HCT116 (cell line): ENCODE results near the gene ABHD3.

ENCODE experiments used
- CBX3 ChIP-seq: IDR thresholded peaks from 2 replicates; pipeline ENCODE4 v1.6.1; 2012; ENCODE audit warnings: low read depth
- EZH2 ChIP-seq: fragments of 200-600 bp; sonication (generic); IDR thresholded peaks from 2 replicates; pipeline ENCODE4 v1.6.1; 2017; ENCODE audit warnings: antibody characterized with exemption, mixed run types
- JUND ChIP-seq: IDR thresholded peaks from 2 replicates; pipeline ENCODE4 v1.6.1; 2012
- POLR2A ChIP-seq: IDR thresholded peaks from 2 replicates; pipeline ENCODE4 v1.7.0; 2011; ENCODE audit warnings: borderline replicate concordance; ENCODE audit not compliant: insufficient read depth, insufficient read length; ENCODE audit errors: extremely low read depth
- POLR2AphosphoS5 ChIP-seq: IDR thresholded peaks from 2 replicates; pipeline ENCODE4 v1.6.1; 2011; ENCODE audit warnings: mild to moderate bottlenecking, low read depth, low read length, moderate library complexity
- RAD21 ChIP-seq: IDR thresholded peaks from 2 replicates; pipeline ENCODE4 v1.6.1; 2012; ENCODE audit warnings: low read depth, mild to moderate bottlenecking
- SP1 ChIP-seq: IDR thresholded peaks from 2 replicates; pipeline ENCODE4 v1.6.1; 2012; ENCODE audit warnings: low read depth
- TCF7L2 ChIP-seq: IDR thresholded peaks from 2 replicates; pipeline ENCODE4 v1.7.0; 2011; ENCODE audit warnings: borderline replicate concordance, inconsistent platforms; ENCODE audit not compliant: insufficient read depth, insufficient read length; ENCODE audit errors: extremely low read depth
- YY1 ChIP-seq: IDR thresholded peaks from 2 replicates; pipeline ENCODE4 v1.6.1; 2011; ENCODE audit warnings: low read length, low read depth, moderate library complexity, mild to moderate bottlenecking; ENCODE audit not compliant: insufficient replicate concordance; ENCODE audit errors: extremely low read depth
- ZFX ChIP-seq: fragments of 450-650 bp; IDR thresholded peaks from 2 replicates; pipeline ENCODE4 v1.6.1; 2017
- TF ChIP-seq, protein P1 (sequence below), 3 experiments: fragments of 200-600 bp in 1 of 3; sonication (generic) in 1 of 3; IDR thresholded peaks in 2 of 3; conservative IDR thresholded peaks in 1 of 3; 2 replicates each; pipeline ENCODE4 v1.5.1; 2012 to 2017; ENCODE audit warnings: low read depth in 2 of 3, low read length in 2 of 3, antibody characterized with exemption in 1 of 3, borderline replicate concordance in 1 of 3, control low read depth in 1 of 3, mild to moderate bottlenecking in 1 of 3, mixed read lengths in 1 of 3, mixed run types in 1 of 3, moderate library complexity in 1 of 3; ENCODE audit not compliant: insufficient read depth in 1 of 3
- TF ChIP-seq, protein P2 (sequence below): IDR thresholded peaks from 2 replicates; pipeline ENCODE4 v1.6.1; 2012; ENCODE audit warnings: low read depth
- TF ChIP-seq, protein P3 (sequence below): IDR thresholded peaks from 2 replicates; pipeline ENCODE4 v1.6.1; 2011; ENCODE audit warnings: mild to moderate bottlenecking, low read length, moderate library complexity; ENCODE audit not compliant: insufficient replicate concordance; ENCODE audit errors: extremely low read depth

DNA sequence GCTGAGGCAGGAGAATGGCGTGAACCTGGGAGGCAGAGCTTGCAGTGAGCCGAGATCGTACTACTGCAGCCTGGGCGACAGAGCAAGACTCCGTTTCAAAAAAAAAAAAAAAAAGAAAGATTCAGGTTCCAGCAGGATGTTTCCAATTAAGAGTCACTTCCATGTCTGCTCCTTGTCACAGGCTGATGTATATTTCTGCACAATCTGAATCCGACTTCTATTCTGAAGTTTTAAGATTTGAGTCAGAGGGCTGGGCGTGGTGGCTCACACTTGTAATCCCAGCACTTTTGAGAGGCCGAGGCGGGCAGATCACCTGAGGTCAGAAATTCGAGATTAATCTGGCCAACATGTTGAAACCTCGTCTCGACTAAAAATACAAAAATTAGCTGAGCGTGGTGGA is 67.8 kb downstream of the ABHD3 start:
- TF ChIP-seq SP1, result no peak
- no peak for TF ChIP-seq EZH2
- TF ChIP-seq, protein P1, sequence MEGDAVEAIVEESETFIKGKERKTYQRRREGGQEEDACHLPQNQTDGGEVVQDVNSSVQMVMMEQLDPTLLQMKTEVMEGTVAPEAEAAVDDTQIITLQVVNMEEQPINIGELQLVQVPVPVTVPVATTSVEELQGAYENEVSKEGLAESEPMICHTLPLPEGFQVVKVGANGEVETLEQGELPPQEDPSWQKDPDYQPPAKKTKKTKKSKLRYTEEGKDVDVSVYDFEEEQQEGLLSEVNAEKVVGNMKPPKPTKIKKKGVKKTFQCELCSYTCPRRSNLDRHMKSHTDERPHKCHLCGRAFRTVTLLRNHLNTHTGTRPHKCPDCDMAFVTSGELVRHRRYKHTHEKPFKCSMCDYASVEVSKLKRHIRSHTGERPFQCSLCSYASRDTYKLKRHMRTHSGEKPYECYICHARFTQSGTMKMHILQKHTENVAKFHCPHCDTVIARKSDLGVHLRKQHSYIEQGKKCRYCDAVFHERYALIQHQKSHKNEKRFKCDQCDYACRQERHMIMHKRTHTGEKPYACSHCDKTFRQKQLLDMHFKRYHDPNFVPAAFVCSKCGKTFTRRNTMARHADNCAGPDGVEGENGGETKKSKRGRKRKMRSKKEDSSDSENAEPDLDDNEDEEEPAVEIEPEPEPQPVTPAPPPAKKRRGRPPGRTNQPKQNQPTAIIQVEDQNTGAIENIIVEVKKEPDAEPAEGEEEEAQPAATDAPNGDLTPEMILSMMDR (IDR thresholded peaks at IDR 0.05 in 2 of 3, conservative IDR thresholded peaks at IDR 0.05 in 1 of 3; ENCODE audit: borderline replicate concordance in 1 of 3, insufficient read depth in 1 of 3, low read depth in 2 of 3, low read length in 2 of 3), result no peak
- no peak for TF ChIP-seq POLR2A
- TF ChIP-seq TCF7L2, result no peak
- TF ChIP-seq, protein P2, sequence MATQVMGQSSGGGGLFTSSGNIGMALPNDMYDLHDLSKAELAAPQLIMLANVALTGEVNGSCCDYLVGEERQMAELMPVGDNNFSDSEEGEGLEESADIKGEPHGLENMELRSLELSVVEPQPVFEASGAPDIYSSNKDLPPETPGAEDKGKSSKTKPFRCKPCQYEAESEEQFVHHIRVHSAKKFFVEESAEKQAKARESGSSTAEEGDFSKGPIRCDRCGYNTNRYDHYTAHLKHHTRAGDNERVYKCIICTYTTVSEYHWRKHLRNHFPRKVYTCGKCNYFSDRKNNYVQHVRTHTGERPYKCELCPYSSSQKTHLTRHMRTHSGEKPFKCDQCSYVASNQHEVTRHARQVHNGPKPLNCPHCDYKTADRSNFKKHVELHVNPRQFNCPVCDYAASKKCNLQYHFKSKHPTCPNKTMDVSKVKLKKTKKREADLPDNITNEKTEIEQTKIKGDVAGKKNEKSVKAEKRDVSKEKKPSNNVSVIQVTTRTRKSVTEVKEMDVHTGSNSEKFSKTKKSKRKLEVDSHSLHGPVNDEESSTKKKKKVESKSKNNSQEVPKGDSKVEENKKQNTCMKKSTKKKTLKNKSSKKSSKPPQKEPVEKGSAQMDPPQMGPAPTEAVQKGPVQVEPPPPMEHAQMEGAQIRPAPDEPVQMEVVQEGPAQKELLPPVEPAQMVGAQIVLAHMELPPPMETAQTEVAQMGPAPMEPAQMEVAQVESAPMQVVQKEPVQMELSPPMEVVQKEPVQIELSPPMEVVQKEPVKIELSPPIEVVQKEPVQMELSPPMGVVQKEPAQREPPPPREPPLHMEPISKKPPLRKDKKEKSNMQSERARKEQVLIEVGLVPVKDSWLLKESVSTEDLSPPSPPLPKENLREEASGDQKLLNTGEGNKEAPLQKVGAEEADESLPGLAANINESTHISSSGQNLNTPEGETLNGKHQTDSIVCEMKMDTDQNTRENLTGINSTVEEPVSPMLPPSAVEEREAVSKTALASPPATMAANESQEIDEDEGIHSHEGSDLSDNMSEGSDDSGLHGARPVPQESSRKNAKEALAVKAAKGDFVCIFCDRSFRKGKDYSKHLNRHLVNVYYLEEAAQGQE, result no peak
- no peak for TF ChIP-seq YY1
- no peak for TF ChIP-seq JUND
- no peak for TF ChIP-seq CBX3
- no peak for TF ChIP-seq RAD21
- no peak for TF ChIP-seq POLR2AphosphoS5
- TF ChIP-seq, protein P3, sequence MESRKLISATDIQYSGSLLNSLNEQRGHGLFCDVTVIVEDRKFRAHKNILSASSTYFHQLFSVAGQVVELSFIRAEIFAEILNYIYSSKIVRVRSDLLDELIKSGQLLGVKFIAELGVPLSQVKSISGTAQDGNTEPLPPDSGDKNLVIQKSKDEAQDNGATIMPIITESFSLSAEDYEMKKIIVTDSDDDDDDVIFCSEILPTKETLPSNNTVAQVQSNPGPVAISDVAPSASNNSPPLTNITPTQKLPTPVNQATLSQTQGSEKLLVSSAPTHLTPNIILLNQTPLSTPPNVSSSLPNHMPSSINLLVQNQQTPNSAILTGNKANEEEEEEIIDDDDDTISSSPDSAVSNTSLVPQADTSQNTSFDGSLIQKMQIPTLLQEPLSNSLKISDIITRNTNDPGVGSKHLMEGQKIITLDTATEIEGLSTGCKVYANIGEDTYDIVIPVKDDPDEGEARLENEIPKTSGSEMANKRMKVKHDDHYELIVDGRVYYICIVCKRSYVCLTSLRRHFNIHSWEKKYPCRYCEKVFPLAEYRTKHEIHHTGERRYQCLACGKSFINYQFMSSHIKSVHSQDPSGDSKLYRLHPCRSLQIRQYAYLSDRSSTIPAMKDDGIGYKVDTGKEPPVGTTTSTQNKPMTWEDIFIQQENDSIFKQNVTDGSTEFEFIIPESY, result no peak
- TF ChIP-seq ZFX, result no peak
